Right atrium auricular region (tissue), 2 donors: ENCODE results near the gene ZGPAT. TPM values are rescaled to one million over a fixed set of nuclear protein-coding genes. Genes with fewer than 3 reads are reported as not detected.

Source experiments
- DNase-seq: peaks from one replicate; pipeline ENCODE4 v3.0.0-alpha.2; 2019; ENCODE audit warnings: low spot score
- H3K27ac ChIP-seq, 2 donors: fragments of 200-600 bp; sonication (generic); 1 replicate in 1 of 2; 2 replicates in 1 of 2; pipeline ENCODE4 v1.5.1; 2016 to 2019
- H3K27me3 ChIP-seq, 2 donors: fragments of 200-600 bp; sonication (generic); one replicate each; pipeline versions ENCODE4 v1.5.1 to v1.6.0; 2017 to 2019
- H3K36me3 ChIP-seq: fragments of 200-600 bp; sonication (generic); one replicate; pipeline ENCODE4 v1.5.1; 2016
- H3K4me1 ChIP-seq, 2 donors: fragments of 200-600 bp; sonication (generic); one replicate each; pipeline versions ENCODE4 v1.5.1 to v1.6.0; 2017 to 2019
- H3K4me3 ChIP-seq, 2 donors: fragments of 200-600 bp; sonication (generic); 1 replicate in 1 of 2; 2 replicates in 1 of 2; pipeline ENCODE4 v1.5.1; 2017 to 2019; ENCODE audit warnings: mild to moderate bottlenecking in 1 of 2, moderate library complexity in 1 of 2
- H3K9me3 ChIP-seq, 2 donors: fragments of 200-600 bp; sonication (generic); one replicate each; pipeline ENCODE4 v1.5.1; 2019
- total RNA-seq, 2 donors: library from RNA; depleted of rRNA; stranded (reverse); fragments of >200 nt; gene quantifications; one replicate each; pipeline ENCODE4 v1.1.0, GENCODE V29; 2016
- TF ChIP-seq, protein P1 (sequence below), 2 donors: fragments of 200-600 bp; sonication (generic); IDR thresholded peaks; one replicate each; pipeline ENCODE4 v1.5.1; 2019; ENCODE audit warnings: antibody characterized with exemption in 2 of 2

The ZGPAT gene
- total RNA-seq, 2 donors from 2014 or later, result 11.9 to 15.1 TPM

DNA sequence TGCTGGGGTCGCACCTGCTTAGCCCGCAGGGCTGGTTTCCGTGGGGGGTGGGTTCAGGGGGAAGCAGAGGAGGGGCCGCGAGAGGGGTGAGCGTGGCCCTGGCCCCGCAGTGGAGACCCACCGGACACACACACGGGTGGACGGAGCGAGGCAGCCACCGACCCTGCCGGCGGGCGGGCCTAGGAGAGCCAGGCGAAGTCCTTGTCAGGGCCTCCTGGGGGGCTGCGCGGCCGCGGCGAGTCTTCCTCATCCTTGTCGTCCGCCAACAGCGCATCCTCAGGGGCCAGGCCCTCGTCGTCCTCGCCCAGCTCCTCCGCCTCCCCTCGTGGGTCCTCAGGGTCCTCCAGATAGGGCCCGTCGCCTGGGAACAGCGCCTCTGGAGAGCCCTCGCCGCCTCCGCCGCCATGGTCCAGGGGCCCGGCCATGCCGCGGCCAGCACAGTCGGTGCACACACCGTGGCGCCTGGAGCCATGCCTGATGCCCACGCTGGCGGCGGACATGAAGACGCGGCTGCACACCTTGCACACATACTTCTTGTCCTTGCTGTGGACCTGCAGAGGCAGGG, 39.0 kb downstream of the ZGPAT start:
- Histone ChIP-seq H3K27me3 (no peaks in the 10 kb centered on the region), H3K4me3 (no peak overlapping the region), H3K27ac (no peak overlapping the region), H3K9me3 (no peaks in the 10 kb centered on the region), H3K4me1 (peaks cover 0 to 3% of the 10 kb centered on the region in 2 donors), H3K36me3 (peaks cover 48% of the 10 kb centered on the region)
- TF ChIP-seq, protein P1, sequence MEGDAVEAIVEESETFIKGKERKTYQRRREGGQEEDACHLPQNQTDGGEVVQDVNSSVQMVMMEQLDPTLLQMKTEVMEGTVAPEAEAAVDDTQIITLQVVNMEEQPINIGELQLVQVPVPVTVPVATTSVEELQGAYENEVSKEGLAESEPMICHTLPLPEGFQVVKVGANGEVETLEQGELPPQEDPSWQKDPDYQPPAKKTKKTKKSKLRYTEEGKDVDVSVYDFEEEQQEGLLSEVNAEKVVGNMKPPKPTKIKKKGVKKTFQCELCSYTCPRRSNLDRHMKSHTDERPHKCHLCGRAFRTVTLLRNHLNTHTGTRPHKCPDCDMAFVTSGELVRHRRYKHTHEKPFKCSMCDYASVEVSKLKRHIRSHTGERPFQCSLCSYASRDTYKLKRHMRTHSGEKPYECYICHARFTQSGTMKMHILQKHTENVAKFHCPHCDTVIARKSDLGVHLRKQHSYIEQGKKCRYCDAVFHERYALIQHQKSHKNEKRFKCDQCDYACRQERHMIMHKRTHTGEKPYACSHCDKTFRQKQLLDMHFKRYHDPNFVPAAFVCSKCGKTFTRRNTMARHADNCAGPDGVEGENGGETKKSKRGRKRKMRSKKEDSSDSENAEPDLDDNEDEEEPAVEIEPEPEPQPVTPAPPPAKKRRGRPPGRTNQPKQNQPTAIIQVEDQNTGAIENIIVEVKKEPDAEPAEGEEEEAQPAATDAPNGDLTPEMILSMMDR (IDR thresholded peaks at IDR 0.05), result no peak
- no peak for DNase-seq

DNA sequence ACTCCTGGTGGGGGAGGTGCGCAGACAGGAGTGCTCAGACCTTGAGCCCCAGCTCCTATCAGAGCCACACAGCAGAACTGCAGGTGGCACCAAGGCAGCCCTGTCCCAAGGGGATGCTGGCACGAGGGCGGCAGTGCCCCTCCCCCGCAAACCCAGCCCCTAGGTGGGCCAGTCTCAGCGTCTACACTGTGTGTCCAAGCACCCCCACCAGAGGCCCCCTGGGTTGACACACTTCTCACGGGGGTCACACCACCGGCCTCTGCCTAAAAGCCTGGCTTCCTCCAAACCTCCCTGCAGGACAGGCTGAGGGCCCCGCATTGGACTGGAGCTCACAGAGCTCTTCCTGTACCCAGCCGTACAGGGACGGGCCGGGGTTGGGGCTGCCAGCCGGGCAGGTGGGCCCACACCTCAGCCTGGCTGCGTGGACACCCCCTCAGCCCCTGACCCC, 39.8 kb downstream of the ZGPAT start:
- DNase-seq, result no peak
- H3K27ac ChIP-seq, result no peak overlapping the region
- H3K36me3 ChIP-seq, result peaks cover 45% of the 10 kb centered on the region
- no peaks in the 10 kb centered on the region for H3K4me1 ChIP-seq
- no peak overlapping the region for H3K4me3 ChIP-seq
- TF ChIP-seq, protein P1 (IDR thresholded peaks at IDR 0.05), result no peak
- H3K27me3 ChIP-seq, result no peaks in the 10 kb centered on the region
- H3K9me3 ChIP-seq, result no peaks in the 10 kb centered on the region

DNA sequence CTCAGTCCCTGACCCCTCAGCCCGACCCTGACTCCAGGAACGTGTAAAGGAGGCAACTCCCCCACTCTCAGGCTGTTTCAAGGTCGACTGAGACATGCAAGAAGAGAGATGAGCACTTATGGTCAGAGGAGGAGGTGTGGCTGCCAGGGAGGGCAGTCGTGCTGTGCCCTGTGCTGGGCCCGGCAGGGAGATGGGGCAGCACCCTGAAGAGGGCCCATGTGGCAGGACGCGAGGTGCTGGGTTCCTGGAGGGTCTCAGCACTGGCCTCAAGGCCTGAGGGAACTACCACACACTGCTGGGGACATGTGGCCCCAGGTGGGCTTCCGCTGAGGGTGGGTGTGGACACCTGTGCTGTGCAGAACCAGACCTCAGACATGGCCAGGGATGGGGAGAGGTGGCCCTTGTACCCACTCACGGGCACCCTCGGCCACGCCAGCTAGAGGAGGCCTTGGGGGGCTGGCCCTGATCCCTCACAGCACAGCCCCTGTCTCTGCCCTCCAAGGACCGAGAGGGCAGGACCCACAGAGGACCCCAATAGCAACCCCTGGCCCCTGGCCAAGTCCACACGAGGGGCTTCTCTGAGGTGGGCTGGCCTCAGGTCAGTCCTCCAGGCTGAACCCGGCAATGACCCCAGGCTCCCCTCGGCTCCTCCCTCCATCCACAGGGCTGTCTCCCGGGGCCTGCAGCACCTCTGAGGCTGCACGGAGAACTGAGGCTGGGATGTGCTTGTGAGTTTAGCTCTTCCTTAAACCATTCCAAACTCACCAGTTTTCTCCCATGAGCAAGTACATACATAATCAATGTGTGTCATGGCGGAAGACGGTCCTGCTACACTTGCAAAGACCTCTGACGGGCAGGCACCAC, 40.5 kb downstream of the ZGPAT start:
- Histone ChIP-seq H3K27me3 (no peaks in the 10 kb centered on the region), H3K4me3 (no peak overlapping the region), H3K9me3 (no peaks in the 10 kb centered on the region), H3K27ac (no peak overlapping the region), H3K36me3 (peaks cover 38% of the 10 kb centered on the region), H3K4me1 (peaks cover 0 to under 1% of the 10 kb centered on the region in 2 donors)
- DNase-seq, result no peak
- TF ChIP-seq, protein P1 (IDR thresholded peaks at IDR 0.05), result no peak

DNA sequence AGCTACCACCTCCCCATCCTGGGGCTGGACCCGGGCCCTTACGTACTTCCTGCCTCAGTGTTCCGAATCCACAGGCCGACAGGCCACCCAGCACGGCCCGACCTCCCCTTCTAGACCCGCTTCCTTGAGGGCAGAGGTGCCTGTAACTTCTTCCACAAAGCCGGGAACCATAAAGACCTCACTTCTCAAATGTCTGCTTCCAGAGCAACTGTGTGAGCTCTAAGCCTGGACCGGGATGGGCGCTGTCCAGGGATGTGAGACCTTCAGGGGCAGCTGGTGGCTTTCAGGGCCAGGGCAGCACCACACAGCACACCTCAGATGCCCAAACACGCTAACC, 41.1 kb downstream of the ZGPAT start:
- Histone ChIP-seq H3K36me3 (peaks cover 32% of the 10 kb centered on the region), H3K27me3 (no peaks in the 10 kb centered on the region), H3K9me3 (no peaks in the 10 kb centered on the region), H3K27ac (no peak overlapping the region), H3K4me3 (no peak overlapping the region), H3K4me1 (peaks cover 0 to 6% of the 10 kb centered on the region in 2 donors)
- TF ChIP-seq, protein P1 (IDR thresholded peaks at IDR 0.05), result no peak
- DNase-seq, result no peak

DNA sequence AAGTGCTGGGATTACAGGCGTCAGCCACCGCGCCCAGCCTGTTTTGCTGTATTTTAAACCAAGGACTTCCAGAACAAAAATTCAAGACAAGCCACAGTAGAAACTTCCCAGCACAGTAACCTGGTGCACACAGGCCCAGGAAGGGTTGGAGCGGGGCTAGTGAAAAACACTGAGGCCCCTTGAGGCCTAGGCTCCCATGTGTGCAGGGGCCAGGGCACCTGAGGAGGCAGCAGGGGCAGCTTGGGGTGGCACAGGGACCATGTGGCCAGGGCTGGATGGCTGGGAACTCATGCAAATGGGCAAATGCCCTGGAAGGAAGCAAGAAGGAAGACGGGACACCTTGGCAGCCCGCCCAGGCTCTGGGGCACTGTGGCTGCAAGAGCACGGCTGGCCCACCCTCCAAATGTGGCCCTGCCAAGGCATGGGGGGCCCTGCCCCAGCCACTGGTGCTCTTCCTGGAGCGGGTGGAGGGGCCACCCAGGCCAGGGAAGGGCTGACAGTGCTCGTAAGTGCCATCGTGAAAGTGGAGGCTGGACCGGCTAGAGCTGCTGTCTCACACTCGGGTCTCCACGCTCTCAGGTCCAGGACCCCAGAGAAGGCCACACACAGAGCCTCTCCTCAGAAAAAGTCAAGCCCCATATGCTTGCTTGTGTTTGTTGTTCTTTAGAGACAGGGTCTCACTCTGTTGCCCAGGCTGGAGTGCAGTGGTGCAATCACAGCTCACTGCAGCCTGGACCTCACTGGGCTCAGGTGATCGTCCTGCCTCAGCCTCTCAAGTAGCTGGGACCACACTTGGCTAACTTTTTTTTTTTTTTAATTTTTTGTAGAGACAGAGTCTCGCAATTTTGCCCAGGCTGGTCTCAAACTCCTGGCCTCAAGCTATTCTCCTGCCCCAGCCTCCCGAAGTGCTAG, 42.0 kb downstream of the ZGPAT start:
- DNase-seq, result no peak
- H3K4me3 ChIP-seq, result no peak overlapping the region
- peaks cover 32% of the 10 kb centered on the region for H3K36me3 ChIP-seq
- no peaks in the 10 kb centered on the region for H3K9me3 ChIP-seq
- no peaks in the 10 kb centered on the region for H3K27me3 ChIP-seq
- H3K4me1 ChIP-seq, result peaks cover 0 to 7% of the 10 kb centered on the region in 2 donors
- no peak overlapping the region for H3K27ac ChIP-seq
- TF ChIP-seq, protein P1 (IDR thresholded peaks at IDR 0.05), result no peak
